NT2/D1 (cell line): ENCODE results near the gene TFE3.

Experiments used
- SUZ12 ChIP-seq: IDR thresholded peaks from 2 replicates; pipeline ENCODE4 v1.6.1; 2011; ENCODE audit not compliant: insufficient read length, insufficient read depth; ENCODE audit errors: extremely low read depth
- YY1 ChIP-seq: IDR thresholded peaks from 2 replicates; pipeline ENCODE4 v1.6.1; 2011; ENCODE audit not compliant: insufficient read length, insufficient read depth
- ZNF274 ChIP-seq: IDR thresholded peaks from 2 replicates; pipeline ENCODE4 v1.6.1; 2011; ENCODE audit warnings: mild to moderate bottlenecking, low read depth, low read length

DNA sequence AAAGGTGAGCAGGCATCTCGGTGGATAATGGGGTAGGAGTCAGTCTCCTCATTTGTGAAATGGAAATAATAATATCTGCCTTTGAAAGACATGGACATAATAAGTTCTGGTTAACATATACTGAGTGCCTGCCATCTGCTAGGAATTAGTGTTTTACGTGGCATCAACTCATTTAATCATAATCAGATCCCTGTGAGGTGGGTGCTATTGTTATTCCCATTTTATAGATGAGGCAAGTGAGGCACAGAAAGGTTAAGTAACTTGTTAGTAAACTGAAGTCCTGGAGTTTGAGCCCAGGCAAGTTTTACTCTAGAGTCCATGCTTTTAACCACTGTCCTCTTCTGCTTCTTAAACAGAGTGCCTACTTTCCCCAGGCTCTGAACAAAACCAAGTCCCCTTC, 23.1 kb upstream of the TFE3 start:
- TF ChIP-seq ZNF274 (no peak), YY1 (no peak), SUZ12 (no peak)
